IMR-90 (cell line): ENCODE measurements around the gene EDEM1.

Experiments used
- CHD1 ChIP-seq: IDR thresholded peaks from 2 replicates; pipeline ENCODE4 v1.6.1; 2012; ENCODE audit warnings: low read depth, low read length, improper control_type of control experiment
- CTCF ChIP-seq: conservative IDR thresholded peaks from 2 replicates; pipeline ENCODE4 v1.5.1; 2012; ENCODE audit warnings: mild to moderate bottlenecking, low read depth, low read length, improper control_type of control experiment
- FOS ChIP-seq: fragments of 150-350 bp; IDR thresholded peaks from 2 replicates; pipeline ENCODE4 v1.6.1; 2016; ENCODE audit warnings: low read depth, low read length
- POLR2A ChIP-seq: IDR thresholded peaks from 2 replicates; pipeline ENCODE4 v1.6.1; 2012; ENCODE audit warnings: mild to moderate bottlenecking, low read depth, low read length

DNA sequence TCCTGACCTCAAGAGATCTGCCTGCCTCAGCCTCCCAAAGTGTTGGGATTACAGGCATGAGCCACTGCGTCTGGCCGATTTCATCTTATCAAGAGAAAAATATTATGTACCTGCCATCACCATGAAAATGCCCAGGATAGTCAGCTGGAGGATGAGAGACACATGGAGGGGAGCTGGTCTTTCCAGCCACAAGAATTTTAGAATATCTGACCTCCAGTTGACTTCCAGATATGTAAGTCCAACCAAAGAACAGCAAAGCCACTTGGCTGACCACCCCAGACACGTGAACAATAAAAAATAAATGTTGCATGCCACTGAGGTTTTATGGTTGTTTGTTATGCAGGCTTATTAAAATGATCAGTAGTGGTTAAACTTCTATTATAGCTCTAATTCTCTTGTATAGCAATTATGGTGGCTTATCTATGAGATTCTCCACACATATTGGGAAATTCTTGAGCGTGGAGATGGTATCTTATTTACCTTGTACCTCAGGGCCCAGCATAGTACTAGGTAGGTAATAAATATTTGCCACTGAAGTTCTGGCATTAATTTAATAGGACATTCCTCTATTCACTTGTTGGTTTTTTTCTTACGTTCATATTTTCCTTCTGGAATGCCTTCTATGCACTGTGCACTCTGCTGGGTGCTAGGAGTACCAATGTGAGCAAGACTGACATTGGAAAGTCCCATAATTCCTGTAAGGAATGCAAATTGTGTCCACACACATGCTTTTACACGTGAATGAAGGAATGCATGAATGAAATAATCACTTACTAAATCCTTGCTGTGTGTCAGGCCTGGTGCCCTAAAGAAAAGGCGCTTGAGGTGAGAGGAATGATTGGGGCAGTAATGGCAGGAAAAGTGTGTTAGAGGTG, 77.6 kb downstream of the EDEM1 start:
- TF ChIP-seq CTCF = no peak
- TF ChIP-seq POLR2A = no peak
- TF ChIP-seq FOS = no peak
- no peak for TF ChIP-seq CHD1
